NCI-H2196 (cell line): ENCODE measurements around the gene YAP1.

Experiments used
- DNase-seq: peaks from one replicate; lab custom pipeline; 2025; ENCODE audit not compliant: unreplicated experiment; lab: John Stamatoyannopoulos, UW

YAP1 gene

DNA sequence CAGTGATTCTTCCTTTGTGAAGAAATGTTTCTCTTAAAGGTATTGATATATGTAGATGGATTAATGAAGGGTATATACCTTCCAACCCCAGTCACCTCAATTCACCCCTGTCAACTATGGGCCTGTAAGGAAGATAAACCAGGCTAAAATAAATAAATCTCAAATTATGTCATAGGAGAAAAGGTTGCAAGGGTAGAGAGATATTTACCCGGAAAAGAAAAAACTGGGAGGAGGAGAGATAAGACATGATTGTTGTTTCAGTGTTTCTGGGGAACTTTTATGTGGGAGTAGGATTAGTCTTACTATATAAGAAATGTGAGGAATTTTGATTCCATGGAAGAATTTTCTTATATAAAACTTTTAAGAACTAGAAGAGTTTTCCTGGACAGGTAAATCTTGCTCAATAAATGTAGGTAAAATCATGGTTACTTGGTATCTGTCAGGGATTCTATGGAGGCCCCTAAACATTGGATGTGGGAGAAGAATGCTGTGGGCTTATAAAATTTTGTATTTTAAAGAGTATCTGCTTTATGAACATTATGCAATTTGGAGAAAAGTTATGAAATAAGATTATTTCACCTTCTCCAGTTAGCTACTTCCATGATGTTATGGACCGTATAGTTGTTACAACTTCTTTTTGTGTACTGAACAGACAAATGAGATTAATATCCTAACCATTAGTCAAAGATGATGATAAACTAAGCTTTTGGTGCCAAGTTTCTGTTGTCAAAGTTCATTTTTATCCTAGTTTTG lies 6.4 kb downstream of the YAP1 start:
- no peak for DNase-seq

DNA sequence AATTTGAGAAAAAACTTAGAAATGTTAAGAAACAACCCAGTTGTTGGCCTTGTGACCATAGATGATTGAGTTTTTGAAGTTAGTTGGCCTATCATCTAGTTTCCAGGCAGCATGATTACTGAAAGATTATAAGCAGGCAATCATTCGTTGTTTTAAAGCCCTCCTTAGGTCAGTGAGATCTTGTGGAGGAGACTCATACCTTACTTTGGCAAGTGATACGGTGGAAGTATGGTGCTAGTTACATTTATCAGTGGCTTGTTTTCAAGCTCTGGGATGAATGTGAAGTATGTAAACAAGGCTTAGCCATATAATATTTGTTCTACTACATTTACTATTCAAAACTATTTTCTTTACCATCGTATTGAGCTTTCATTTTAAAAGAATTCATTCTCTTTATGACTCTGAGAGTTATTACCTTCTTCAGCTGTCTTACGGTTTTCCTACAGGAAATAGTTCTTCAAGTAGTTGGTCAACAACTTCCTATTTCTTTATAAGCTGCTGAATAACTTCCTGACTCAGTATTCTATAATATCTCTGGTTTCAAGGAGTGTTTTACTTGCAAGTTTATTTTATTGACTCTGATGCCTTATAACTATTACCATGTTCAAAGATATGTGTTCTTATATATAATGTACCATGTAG lies 7.3 kb downstream of the YAP1 start:
- no peak for DNase-seq

DNA sequence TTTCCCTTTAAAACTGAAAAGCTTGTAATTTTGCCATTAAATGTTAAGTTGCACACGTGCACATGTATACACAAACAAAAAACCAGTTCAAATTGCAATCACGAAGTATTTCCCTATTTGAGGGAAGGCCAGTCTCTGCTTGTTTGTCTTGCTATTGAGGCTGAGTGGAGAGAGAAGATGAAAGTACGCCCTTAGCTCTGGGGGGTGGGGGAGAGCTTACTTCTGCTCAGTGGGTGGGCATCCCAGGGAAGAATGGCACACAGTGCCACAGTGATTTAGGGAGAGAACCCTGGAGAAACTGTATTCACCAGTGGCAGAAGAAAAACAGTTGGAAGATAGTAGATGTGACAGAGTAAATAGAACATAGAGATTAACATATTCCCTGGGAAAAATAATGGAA lies 8.7 kb downstream of the YAP1 start:
- DNase-seq: no peak

DNA sequence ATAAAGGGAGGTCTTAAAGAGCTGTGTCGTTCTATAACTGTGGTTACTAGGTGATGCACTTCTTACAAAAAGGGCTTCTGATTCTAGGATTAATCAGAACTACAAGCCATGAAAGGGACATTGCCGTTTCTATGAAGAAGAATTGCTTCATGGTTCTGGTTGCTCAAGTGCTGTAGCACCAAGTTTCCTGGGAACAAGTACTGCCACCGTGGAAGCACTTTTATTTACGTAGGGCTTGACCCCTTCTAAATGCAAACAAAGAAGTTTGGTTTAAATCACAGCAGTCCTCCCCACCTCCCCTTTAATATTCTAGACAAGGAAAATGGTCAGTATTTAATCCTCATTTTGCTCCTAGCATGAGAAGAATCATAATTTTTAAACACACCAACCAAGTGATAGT lies 9.8 kb downstream of the YAP1 start:
- DNase-seq: no peak

DNA sequence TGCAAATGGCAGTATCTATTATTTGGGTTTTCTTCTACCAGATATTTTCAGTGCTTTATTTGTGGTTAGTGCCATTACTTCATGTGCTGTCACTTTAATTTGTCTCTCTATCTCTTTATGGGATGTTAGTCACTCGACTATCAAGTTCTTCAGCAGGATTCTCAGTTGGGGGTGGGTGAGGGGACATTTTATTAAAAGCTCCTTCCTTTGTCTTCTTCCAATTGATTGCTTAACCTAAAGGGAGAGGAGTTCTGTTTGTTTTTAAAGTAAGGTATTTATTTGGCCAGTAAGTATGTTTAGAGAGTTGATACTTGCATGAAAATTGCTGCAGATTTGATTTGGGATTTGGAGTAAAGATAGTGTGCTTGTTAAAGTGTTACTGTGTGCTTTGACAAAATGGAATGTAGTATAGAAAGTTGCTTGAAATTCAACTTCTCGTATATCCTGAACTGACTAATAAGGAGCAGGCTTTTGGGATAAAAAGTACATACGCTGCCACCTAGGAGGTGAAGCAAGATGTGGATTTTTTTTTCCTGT lies 10.3 kb downstream of the YAP1 start:
- DNase-seq: no peak

DNA sequence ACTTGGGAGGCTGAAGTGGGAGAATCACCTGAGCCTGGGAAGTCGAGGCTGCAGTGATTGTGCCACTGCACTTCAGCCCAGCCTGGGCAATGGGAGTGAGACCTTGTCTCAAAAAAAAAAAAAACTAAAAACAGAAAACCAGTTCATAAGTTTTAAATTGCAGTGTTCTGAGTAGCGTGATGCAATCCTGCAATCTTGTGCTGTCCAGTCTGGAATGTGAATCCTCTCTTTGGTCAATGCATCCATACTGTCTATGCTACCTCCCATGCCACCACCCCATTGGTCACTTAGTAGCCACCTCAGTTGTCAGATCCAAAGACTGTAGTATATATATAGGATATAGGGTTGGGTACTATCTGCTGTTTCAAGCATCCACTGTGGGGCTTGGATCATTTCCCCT lies 11.1 kb downstream of the YAP1 start:
- DNase-seq: no peak

DNA sequence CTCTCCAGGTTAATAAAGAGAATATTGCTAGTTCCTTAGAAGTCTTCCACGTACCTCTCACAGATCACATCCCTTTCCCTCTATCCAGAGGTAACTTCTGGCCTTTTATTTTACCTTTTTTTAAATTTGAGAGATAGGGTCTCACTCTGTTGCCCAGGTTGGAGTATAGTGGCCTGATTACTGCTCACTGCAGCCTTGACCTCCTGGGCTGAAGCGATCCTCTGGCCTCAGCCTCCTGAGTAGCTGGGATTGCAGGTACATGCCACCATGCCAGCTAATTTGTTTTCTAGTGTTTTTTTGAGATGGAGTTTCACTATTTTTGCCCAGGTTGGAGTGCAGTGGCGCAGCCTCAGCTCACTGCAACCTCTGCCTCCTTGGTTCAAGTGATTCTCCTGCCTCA lies 24.4 kb downstream of the YAP1 start:
- DNase-seq: no peak

DNA sequence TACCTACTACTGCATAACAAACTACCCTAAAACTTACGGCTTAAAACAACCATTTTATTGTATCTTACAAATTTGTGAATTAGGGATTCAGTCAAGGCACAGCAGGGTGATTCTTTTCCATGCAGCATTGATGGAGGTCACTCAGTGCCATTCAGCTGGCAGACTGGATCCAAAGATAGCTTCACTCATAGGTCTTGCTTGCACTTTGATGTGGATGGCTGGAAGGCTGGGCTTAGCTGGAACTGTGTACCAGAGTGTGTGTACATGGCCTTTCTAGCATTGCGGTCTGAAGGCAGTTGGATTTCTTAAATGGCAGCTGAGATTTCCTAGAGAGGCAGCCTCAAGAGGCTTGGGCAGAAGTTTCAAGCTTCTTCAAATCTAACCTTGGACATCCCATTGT lies 25.0 kb downstream of the YAP1 start:
- no peak for DNase-seq

DNA sequence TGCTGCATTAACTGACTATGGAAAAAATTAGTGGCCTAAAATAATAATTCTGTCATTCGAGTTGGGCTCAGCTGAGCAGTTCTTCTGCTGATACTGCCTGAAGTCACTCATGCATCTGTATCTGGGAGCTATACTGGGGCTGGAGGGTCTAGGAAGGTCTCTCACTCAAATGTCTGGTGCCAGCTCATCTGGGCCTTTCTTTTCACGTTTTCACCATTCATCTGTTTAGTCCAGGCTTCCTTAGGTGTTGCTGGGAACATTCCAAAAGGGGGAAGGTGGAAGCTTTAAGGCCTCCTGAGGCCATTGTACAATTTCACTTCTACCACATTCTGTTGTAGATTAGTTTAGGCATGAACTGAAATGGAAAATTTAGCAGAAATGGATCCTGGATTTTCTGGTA lies 28.0 kb downstream of the YAP1 start:
- DNase-seq: no peak

DNA sequence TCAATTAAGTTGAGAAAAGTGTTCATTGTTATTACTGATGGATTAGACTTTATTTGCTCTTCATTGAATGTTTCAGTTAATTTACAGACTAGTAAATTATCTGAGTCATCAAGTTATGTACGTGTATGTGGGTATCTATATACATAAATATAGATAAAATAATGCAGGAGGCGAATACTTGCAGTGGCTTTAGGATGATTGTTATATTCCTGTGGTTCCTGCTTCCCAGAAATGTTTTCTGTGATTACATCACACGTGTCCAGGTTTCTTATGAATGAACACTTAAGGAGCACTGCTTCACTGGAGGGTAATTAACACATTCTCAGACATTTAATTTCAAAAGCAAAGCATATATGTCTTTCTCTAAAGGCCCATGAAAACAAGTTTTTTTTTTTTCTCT lies 28.4 kb downstream of the YAP1 start:
- DNase-seq: no peak

DNA sequence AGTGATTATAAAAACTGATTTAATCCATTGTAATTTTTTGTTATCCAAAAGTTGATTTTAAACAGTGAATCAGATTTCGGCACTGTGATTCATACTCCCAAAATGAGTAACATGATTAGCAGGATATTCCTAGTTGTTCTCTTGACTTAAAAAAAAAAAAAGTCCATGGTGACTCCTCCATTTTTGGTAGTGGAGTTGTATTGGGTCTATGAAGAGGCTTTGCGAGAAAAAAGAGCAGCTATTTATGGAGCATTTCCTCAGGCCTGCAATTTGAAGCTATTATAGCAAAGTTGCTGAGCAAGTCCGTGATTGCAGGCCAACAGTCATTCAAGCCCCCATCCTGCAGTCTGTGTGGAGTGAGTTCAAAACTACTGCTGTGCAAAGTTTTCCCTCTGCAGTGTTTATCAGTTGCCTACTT lies 28.8 kb downstream of the YAP1 start:
- DNase-seq: no peak

DNA sequence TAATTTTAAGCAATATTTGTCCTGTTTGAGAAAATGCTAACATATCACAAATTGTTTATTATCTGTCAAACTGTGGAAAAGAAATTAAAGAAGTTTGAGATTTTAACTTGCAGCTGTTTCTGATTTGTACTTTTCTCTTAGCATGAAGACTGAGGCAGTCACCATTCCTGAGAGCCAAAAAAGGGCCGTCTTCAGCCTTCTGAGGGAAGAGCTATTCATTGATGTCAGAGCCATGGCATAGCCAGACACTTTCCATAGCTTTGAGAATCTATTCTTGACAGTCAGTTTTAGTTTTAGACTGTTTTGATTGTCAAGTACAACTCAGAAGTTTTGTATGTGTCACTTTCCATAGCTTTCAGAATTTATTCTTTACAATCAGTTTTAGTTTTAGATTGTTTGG lies 32.1 kb downstream of the YAP1 start:
- no peak for DNase-seq

DNA sequence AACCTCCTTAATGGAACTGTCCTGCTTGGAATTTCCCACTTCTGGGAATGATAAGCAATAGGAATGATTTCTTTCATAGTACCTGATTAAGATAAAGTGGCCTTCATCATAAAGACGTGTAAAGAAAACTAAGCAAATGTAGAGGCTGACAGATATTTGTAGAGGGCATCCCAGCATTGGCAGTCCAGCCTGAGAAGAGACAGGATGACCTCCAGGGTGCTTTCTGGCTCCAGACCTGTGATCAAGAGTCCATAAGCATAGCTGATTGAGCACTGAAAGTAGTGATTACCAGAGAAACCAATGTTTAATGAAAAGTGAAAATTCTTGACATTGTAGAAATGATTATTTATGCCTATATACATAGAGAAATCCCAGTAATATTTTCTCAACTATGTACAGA lies 33.6 kb downstream of the YAP1 start:
- DNase-seq: no peak

DNA sequence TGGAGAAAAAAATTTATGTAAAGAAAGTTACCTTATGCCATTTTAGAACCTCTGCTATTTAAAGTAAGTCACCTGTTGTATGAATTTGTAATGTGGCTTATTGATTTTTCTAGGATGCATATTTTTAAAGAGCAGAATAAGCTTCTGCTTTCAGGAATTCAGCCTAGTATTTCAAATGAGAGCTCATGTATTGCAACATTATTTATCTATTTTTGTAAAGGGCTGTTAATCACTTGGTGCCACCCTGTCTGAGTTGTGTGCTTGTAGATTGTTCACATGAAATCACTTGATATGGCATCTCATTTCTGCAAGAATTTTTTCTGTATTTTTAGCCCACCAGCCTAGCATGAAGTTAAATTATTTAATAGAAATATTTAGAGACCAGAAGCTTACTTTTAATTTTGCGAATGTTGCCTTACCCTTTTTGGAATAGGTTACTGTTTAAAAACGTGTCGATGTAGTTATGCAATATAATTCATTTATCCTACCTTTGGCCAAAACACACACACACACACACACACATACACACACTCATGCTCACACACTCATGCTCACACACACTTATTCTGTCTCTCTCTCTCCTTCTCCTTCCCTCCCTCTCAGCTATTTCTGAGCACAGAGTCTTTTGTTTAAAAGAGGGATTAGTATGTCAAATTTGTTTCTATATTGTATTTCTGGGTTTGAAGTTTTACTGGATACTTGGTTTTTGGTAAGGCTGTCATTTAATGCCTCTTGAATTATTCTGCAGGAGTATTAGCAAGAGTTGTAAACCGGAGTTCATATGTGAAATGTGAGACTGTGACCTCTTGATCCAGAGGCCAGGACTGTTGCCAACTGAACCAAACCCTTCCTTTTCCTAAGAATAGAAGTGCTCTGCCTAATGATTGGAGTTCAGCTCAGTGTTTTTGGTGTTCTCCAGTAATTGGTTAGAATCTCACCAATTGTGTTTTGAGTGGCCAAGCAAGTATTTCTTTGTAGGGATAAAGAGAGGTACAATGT lies 34.4 kb downstream of the YAP1 start:
- DNase-seq: no peak

DNA sequence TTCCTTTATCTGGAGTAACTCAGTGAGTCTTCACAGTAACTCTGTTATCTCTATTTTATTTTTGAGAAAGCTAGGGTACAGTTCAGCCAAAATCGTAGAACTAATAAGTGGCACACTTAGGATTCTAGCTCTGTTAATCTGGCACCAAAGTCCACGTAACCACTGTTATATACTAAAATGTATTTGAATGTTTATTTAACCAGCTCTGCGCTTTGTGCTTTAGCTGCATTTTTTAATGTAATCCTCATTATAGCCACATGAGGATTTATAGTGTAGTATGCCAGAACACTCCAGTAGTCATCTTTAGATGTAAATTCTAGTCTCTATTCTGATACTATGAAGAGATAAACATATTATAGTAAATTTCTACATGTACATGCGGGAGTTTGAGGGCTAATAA lies 36.8 kb downstream of the YAP1 start:
- DNase-seq: no peak

DNA sequence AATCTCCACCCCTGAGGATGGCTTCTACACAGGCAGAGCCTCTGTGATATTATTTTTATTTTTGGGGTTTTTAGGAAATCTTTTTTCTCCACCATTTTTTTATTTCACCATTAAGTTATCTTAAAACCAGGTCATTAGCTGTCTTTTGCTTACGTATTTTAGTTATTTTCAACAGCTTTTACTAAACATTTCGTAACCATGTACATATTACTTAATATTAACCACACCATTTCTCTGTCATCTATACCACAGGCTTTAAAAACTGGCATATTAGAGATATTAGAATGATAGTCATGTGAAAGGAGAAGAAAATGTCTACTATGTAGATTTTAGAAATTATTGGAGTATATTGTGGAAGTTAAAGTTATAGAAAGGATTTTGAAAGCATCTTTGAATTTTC lies 37.4 kb downstream of the YAP1 start:
- no peak for DNase-seq

DNA sequence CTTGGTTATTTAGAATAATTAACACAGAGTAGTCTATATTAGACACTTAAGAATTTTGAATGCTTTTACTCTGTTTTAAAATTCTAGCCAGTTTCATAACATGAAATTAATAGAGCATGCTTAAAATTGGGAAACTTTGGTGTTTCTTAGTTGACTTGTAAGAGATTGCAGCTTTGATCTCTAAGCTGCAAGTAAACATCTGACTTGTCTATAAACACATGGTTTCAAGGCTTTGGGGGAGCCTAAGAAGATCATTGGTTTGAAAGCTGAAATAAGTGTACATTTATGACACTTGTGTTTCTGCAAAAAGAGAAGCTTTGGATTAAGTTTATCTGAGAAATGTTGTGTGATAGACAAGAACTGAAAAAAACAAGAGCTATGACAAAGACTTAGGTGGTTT lies 37.8 kb downstream of the YAP1 start:
- DNase-seq: no peak

DNA sequence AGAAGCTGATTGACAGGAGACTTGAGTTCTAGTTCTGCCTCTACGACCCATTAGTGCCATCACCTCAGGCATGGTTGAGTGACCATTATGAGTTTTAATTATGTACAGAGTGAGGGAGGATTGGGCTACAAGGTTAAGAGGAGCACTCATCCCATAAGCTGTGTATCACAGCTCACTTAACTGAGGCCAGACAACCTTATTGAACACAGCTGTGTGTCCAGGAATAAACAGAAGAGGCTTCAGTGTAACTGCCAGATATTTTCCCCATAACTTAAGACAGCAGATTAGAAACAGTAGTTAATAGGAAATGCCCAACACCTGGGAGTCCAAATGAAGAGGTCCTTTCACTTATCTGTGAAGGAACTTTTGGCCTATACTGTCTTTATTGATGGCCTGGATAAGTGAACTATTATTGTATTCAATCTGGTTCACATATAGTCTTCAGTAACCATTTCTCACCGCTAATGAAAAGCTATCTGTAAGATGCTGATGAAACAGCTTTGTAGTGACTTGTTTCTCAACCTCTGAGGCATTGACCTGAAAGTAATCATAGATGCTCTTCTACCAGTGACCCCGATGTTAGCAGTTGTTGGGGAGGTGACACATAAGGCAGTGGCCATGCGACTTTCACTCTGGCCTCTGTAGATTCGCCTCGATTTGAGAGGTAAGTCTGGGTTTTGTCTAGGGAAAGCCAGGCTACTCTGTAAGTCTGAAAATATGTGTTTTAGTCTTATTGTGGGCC lies 41.7 kb downstream of the YAP1 start:
- no peak for DNase-seq

DNA sequence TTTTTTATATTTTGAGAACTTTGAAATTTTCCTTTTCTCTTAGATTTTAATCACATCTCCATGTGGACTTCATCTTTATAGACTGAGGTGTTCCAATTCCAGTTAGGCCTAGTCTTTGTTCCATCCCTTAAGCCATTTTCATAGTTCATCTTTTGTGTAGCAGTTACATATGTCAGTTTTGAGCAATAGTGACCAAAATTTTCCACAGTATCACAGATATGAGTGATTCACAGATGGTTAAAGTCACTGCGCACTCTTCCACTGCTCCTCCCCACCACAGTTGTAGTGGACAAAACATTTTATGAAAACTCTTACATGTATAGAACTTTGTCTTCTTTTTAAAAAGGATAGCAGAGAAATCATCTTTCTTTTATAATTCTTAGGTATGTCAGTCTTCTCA lies 42.8 kb downstream of the YAP1 start:
- no peak for DNase-seq

DNA sequence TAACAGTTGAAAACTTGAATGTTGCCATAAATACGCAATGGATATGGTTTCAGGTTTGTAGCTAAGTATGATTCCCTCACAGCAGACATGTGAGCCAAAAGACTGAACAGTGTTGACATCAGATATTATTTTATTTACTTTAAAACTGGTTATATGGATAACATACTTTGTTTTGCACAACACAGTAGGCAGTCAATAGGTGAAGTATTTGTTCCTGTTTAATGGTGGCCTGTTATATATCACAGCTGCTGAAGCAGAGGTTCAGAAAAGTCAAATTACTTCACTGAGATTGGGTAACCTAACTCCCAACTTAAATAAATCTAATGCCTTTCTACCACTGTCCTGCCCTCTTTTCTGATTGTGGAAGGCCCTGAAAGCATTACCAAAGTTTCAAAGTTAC lies 44.6 kb downstream of the YAP1 start:
- no peak for DNase-seq

DNA sequence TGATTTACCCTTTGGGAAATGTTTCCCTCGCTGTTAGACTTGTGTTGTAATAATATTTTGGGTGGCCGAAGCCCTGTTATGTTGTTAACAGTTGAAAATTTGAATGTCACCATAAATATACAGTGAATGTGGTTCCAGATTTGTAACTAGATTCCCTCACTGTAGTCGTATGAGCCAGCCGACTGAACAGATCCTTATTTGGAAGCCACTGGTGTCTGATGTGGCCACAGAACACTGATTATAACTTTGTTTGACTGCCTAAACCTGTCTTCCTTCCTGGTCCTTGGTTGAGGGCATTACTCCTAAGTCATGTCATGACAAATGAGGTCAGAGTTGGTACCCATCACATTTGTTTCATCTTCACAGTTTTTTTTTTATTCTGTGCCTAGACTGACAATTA lies 45.4 kb downstream of the YAP1 start:
- no peak for DNase-seq
